DND-41 (cell line): Measurements from ENCODE around the gene STK25.
A peak's percentile ranks its signal among the peaks of the same experiment; 100 is the strongest.

Experiments
- ATAC-seq: fragments of 200-7000 bp; cut with Tn5 transposase; 3 replicates; pipeline ENCODE4 v1.9.1; 2021; ENCODE audit warnings: low read depth; ENCODE audit not compliant: insufficient read depth
- DNase-seq: peaks from one replicate; pipeline ENCODE4 v3.0.0-alpha.2; 2020
- H2AFZ ChIP-seq: 2 replicates; pipeline ENCODE4 v1.6.0; 2012; ENCODE audit warnings: low read depth, low read length
- H3K27ac ChIP-seq: 2 replicates; pipeline ENCODE4 v1.5.1; 2012; ENCODE audit warnings: low read length, inconsistent platforms
- H3K27me3 ChIP-seq: fragments of 200-600 bp; sonication (generic); 2 replicates; pipeline ENCODE4 v1.6.0; 2012; ENCODE audit warnings: low read length, mild to moderate bottlenecking, inconsistent platforms; ENCODE audit not compliant: insufficient read depth, poor library complexity
- H3K36me3 ChIP-seq: 2 replicates; pipeline ENCODE4 v1.5.1; 2012; ENCODE audit warnings: low read length, inconsistent platforms; ENCODE audit not compliant: insufficient read depth
- H3K4me1 ChIP-seq: 2 replicates; pipeline ENCODE4 v1.5.1; 2012; ENCODE audit warnings: mild to moderate bottlenecking, low read length; ENCODE audit not compliant: insufficient read depth
- H3K4me2 ChIP-seq: 2 replicates; pipeline ENCODE4 v1.6.0; 2012; ENCODE audit warnings: mild to moderate bottlenecking, moderate library complexity, low read length, inconsistent platforms; ENCODE audit not compliant: insufficient read depth
- H3K4me3 ChIP-seq, 2 experiments: fragments of 200-600 bp in 1 of 2; shearing (Covaris generic) in 1 of 2; 2 replicates each; pipeline ENCODE4 v1.5.1; 2012 to 2016; ENCODE audit warnings: inconsistent platforms in 2 of 2, low read length in 2 of 2, mild to moderate bottlenecking in 2 of 2, low read depth in 1 of 2, moderate library complexity in 1 of 2
- H3K79me2 ChIP-seq: 2 replicates; pipeline ENCODE4 v1.6.0; 2012; ENCODE audit warnings: low read length, inconsistent platforms; ENCODE audit not compliant: insufficient read depth
- H3K9ac ChIP-seq: 2 replicates; pipeline ENCODE4 v1.6.0; 2012; ENCODE audit warnings: low read depth, mild to moderate bottlenecking, inconsistent platforms, low read length, moderate library complexity
- H3K9me3 ChIP-seq: 2 replicates; pipeline ENCODE4 v1.5.1; 2012; ENCODE audit warnings: low read length, moderate library complexity, mild to moderate bottlenecking, inconsistent platforms; ENCODE audit not compliant: insufficient read depth, severe bottlenecking
- H4K20me1 ChIP-seq: 2 replicates; pipeline ENCODE4 v1.6.0; 2012; ENCODE audit warnings: low read length; ENCODE audit not compliant: insufficient read depth
- EZH2 ChIP-seq: IDR thresholded peaks from 3 replicates; pipeline ENCODE4 v1.6.1; 2012; ENCODE audit warnings: borderline replicate concordance, low read depth, mild to moderate bottlenecking, moderate library complexity, low read length, inconsistent platforms; ENCODE audit not compliant: severe bottlenecking
- TF ChIP-seq, protein P1 (sequence below): IDR thresholded peaks from 2 replicates; pipeline ENCODE4 v1.5.1; 2012; ENCODE audit warnings: borderline replicate concordance, low read length, moderate library complexity, mild to moderate bottlenecking; ENCODE audit not compliant: poor library complexity, severe bottlenecking; ENCODE audit errors: extremely low read depth

Gene STK25

DNA sequence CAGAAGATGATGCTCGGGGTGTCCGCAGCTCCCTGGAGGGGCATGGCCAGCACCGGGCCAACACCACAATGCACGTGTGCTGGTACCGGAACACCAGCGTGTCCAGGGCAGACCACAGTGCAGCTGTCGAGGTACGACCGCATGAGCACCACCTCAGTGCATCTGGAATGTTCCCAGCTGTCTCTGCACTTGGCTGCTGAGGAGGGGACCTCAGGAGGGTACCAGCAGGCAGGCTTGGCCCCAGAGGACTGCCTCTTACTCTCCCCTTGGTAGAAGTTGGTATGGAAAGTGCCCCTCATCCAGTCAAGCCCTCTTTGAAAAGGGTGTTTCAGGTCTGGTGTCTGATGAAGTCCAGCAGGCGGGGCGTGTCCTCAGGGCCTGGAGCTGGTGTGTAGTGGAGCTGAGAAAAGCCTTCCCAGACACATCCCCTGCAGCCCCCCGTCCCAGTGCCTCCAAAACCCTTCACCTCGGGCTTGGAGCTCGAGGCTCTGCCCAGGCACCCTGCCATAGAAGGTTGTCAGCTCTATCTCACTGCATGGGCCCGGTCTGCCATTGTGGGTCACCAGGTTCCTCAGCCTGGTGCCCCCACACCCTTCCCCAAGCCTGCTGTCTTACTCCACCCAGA lies 16.7 kb downstream of the STK25 start:
- no peak for DNase-seq
- H3K36me3 ChIP-seq: peaks cover 35% of the 10 kb centered on the region
- H2AFZ ChIP-seq: no peak overlapping the region
- H3K27ac ChIP-seq: no peak overlapping the region
- no peak overlapping the region for H3K9ac ChIP-seq
- no peak overlapping the region for H3K4me3 ChIP-seq
- TF ChIP-seq, protein P1, sequence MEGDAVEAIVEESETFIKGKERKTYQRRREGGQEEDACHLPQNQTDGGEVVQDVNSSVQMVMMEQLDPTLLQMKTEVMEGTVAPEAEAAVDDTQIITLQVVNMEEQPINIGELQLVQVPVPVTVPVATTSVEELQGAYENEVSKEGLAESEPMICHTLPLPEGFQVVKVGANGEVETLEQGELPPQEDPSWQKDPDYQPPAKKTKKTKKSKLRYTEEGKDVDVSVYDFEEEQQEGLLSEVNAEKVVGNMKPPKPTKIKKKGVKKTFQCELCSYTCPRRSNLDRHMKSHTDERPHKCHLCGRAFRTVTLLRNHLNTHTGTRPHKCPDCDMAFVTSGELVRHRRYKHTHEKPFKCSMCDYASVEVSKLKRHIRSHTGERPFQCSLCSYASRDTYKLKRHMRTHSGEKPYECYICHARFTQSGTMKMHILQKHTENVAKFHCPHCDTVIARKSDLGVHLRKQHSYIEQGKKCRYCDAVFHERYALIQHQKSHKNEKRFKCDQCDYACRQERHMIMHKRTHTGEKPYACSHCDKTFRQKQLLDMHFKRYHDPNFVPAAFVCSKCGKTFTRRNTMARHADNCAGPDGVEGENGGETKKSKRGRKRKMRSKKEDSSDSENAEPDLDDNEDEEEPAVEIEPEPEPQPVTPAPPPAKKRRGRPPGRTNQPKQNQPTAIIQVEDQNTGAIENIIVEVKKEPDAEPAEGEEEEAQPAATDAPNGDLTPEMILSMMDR: no peak
- no peak for TF ChIP-seq EZH2
- H3K27me3 ChIP-seq: no peaks in the 10 kb centered on the region
- peaks cover 3% of the 10 kb centered on the region for H4K20me1 ChIP-seq
- no peaks in the 10 kb centered on the region for H3K79me2 ChIP-seq
- no peaks in the 10 kb centered on the region for H3K4me1 ChIP-seq
- no peak overlapping the region for H3K4me2 ChIP-seq
- H3K9me3 ChIP-seq: no peaks in the 10 kb centered on the region
- ATAC-seq: peak; percentile 15; the same call in 1 of the 3 replicates

DNA sequence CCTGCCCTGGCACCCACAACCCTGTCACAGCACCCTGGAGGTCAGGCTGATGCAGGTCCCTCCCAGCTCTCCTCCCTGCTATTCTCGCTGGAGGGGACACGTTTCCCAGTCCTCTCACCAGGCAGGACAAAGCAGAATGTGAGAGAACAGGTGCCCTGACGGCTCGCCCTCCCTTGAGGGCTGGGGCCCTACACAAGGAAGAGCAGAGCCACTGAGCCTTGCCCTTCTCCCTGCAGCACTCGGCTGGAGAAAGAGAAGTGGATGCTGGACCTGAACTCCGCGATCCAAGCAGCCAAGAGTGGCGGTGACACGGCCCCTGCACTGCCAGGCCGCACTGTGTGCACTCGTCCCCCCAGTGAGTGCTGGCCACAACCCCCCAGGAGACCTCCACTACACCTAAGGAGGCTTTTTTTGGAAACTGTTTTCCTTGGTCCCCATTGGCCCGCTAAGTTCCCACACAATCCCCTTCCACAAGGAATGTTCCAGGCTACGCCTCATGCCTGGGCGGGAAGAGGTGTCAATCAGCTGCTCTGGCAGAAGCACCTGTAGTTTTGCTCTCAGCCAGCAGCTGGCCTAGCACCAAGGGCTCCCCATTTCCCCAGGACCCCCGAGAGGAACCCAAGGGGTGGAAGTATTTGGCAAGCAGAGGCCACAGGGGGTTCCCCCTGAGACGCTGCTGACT lies 17.4 kb downstream of the STK25 start:
- TF ChIP-seq EZH2: no peak
- TF ChIP-seq, protein P1: no peak
- Histone ChIP-seq H3K27me3 (no peaks in the 10 kb centered on the region), H3K4me1 (no peaks in the 10 kb centered on the region), H3K9ac (no peak overlapping the region), H3K4me3 (no peak overlapping the region), H3K4me2 (no peak overlapping the region), H3K27ac (no peak overlapping the region), H3K79me2 (no peaks in the 10 kb centered on the region), H3K36me3 (peaks cover 28% of the 10 kb centered on the region), H4K20me1 (peaks cover 3% of the 10 kb centered on the region), H3K9me3 (no peaks in the 10 kb centered on the region), H2AFZ (no peak overlapping the region)
- peak; percentile 7; the same call in 1 of the 3 replicates for ATAC-seq
- DNase-seq: no peak

- DNase-seq (no peak), ATAC-seq (peak; percentile 31; the same call in 2 of the 3 replicates)
- Histone ChIP-seq H3K4me1 (no peaks in the 10 kb centered on the region), H3K27me3 (no peaks in the 10 kb centered on the region), H3K9ac (no peak overlapping the region), H2AFZ (no peak overlapping the region), H3K4me2 (no peak overlapping the region), H3K36me3 (peaks cover 18% of the 10 kb centered on the region), H3K79me2 (no peaks in the 10 kb centered on the region), H3K27ac (no peak overlapping the region), H3K9me3 (no peaks in the 10 kb centered on the region), H4K20me1 (peaks cover 8% of the 10 kb centered on the region), H3K4me3 (no peak overlapping the region)
- TF ChIP-seq, protein P1: no peak
- no peak for TF ChIP-seq EZH2
These were observed 18.4 kb downstream of the STK25 start for GRCh38 chr2:241489733-241490680.
